Activated effector memory CD4-positive, alpha-beta T cell treated with anti-CD3 and anti-CD28 coated beads, Interleukin-2, amount 50 U/mL, for 16 hours (primary cell): ENCODE results near the gene STK25.

ENCODE experiments used
- DNase-seq: peaks from one replicate; pipeline ENCODE4 v3.0.0-alpha.2; 2020

STK25 gene

GRCh38 chr2:241493092-241493491 is 15.3 kb downstream of the STK25 start:
- no peak for DNase-seq

- no peak for DNase-seq
Measured at GRCh38 chr2:241492174-241492565, 16.2 kb downstream of the STK25 start.

GRCh38 chr2:241491549-241492173 is 16.7 kb downstream of the STK25 start:
- no peak for DNase-seq

GRCh38 chr2:241490825-241491506 is 17.4 kb downstream of the STK25 start:
- DNase-seq = no peak

GRCh38 chr2:241489733-241490680 is 18.4 kb downstream of the STK25 start:
- no peak for DNase-seq

GRCh38 chr2:241489088-241489487 is 19.3 kb downstream of the STK25 start:
- no peak for DNase-seq

- DNase-seq = no peak
Measured at GRCh38 chr2:241485172-241485911, 23.0 kb downstream of the STK25 start.

- no peak for DNase-seq
Measured at GRCh38 chr2:241483305-241483704, 25.1 kb downstream of the STK25 start.

GRCh38 chr2:241482126-241482955 is 26.0 kb downstream of the STK25 start:
- DNase-seq = no peak

GRCh38 chr2:241481687-241482086 is 26.7 kb downstream of the STK25 start:
- DNase-seq = no peak

GRCh38 chr2:241479026-241479898 is 29.1 kb downstream of the STK25 start:
- DNase-seq = no peak

- DNase-seq = no peak
Measured at GRCh38 chr2:241478166-241478565, 30.2 kb downstream of the STK25 start.

GRCh38 chr2:241475267-241475666 is 33.1 kb downstream of the STK25 start:
- DNase-seq = no peak

GRCh38 chr2:241473399-241473798 is 35.0 kb downstream of the STK25 start:
- no peak for DNase-seq

- DNase-seq = no peak
Measured at GRCh38 chr2:241469746-241470145, 38.6 kb downstream of the STK25 start.

GRCh38 chr2:241468476-241468781 is 40.0 kb downstream of the STK25 start:
- no peak for DNase-seq

- no peak for DNase-seq
Measured at GRCh38 chr2:241467777-241468475, 40.5 kb downstream of the STK25 start.

GRCh38 chr2:241466230-241466629 is 42.2 kb downstream of the STK25 start:
- no peak for DNase-seq

- DNase-seq = no peak
Measured at GRCh38 chr2:241465543-241465942, 42.8 kb downstream of the STK25 start.
